Measurements from ENCODE around the gene CPNE7. TPM values are rescaled to one million over a fixed set of nuclear protein-coding genes. Genes with fewer than 3 reads are reported as not detected.

CPNE7 gene
- total and polyA plus RNA-seq, 9 of the 15 experiments (the other 6 are each of a cell fraction or from before 2014, with no cell fraction given): 0.30 to 73.4 (median 32.7) TPM

GRCh38 chr16:89601906-89602272 is 26.3 kb downstream of the CPNE7 start:
- no peak overlapping the region for H2AFZ ChIP-seq (ENCODE audit: low read depth, low read length)

GRCh38 chr16:89602273-89602951 is 26.9 kb downstream of the CPNE7 start:
- BruUV-seq (replicated peaks): no TSS peak
- H3K27ac ChIP-seq (ENCODE audit: extremely low read depth, low read depth, low read length): no peak overlapping the region
- no peak overlapping the region for H2AFZ ChIP-seq (ENCODE audit: low read depth, low read length)
- WGBS (ENCODE audit: insufficient coverage, low coverage, missing lambda C conversion rate): 6% methylated on average over 15 of the region's 22 CpGs
- in situ Hi-C loops (cut with MboI): no loop called here
- no peaks in the 10 kb centered on the region for H3K9me1 ChIP-seq (ENCODE audit: control insufficient read depth, insufficient read depth, low read length)
- ATAC-seq (peak; percentile 65), DNase-seq (ENCODE audit: extremely low read depth in 1 of 4, low spot score in 3 of 4) (peak; percentile 34 to 60 (median 43)), FAIRE-seq (no peak)
- CTCF ChIA-PET (ENCODE audit: low intra/inter-chr PET ratio): no interaction called here
- no peaks in the 10 kb centered on the region for H3K9me3 ChIP-seq (replicated peaks; ENCODE audit: control insufficient read depth, insufficient read depth, low read depth, low read length)
- no peaks in the 10 kb centered on the region for H3K79me2 ChIP-seq (ENCODE audit: control insufficient read depth, insufficient read depth, low read length)
- H4K20me1 ChIP-seq (replicated peaks; ENCODE audit: control insufficient read depth, insufficient read depth, low read length): 0 out of 2 replicates have a peak, but pooled peaks cover 5% of the 10 kb centered on the region
- no peaks in the 10 kb centered on the region for H3K27me3 ChIP-seq (ENCODE audit: control insufficient read depth in 2 of 2, insufficient read depth in 2 of 2, low read length in 2 of 2)
- intact Hi-C loops (cut with micrococcal nuclease): loop anchor here (5.0 kb wide), 1 partner anchor 35 kb away; no protein-coding TSS in a partner anchor
- POLR2A ChIA-PET: interaction anchor here (0.5 to 1.0 kb wide), 5 partner anchors 9 to 337 kb away, joined by 3 to 4 read pairs (median 3); no protein-coding TSS in a partner anchor
- H3K36me3 ChIP-seq (ENCODE audit: control insufficient read depth, insufficient read depth, low read length): no peaks in the 10 kb centered on the region
- no peak overlapping the region for H3K4me3 ChIP-seq
- 0 out of 2 replicates have a peak overlapping the region, but pooled peaks have one; percentile 1 for H3K4me2 ChIP-seq (ENCODE audit: insufficient read depth, low read length)
- peak overlapping the region in 1 of 2 experiments; percentile 23; a peak in 1 of 4 replicates for H3K9ac ChIP-seq (ENCODE audit: insufficient read depth in 1 of 2, low read depth in 2 of 2, low read length in 2 of 2)
- H3K4me1 ChIP-seq (replicated peaks in 1 of 2; ENCODE audit: control insufficient read depth in 2 of 2, insufficient read depth in 2 of 2, low read length in 2 of 2): peaks cover 3 to 52% of the 10 kb centered on the region in 2 experiments; a peak in 4 of 5 replicates
- TF ChIP-seq ADNP (tag; IDR thresholded peaks at IDR 0.05): no peak
- no peak for TF ChIP-seq TCF7 (IDR thresholded peaks at IDR 0.05; ENCODE audit: borderline replicate concordance)
- TF ChIP-seq ZNF12 (CRISPR knock-in tag; IDR thresholded peaks at IDR 0.05): 0 out of 2 replicates have a peak, but pooled peaks have one; percentile 33
- no peak for TF ChIP-seq RBM25 (IDR thresholded peaks at IDR 0.05; ENCODE audit: low read depth, low read length, severe bottlenecking)
- no peak for TF ChIP-seq NCOA6 (IDR thresholded peaks at IDR 0.05)
- no peak for TF ChIP-seq ZNF57 (CRISPR knock-in tag; IDR thresholded peaks at IDR 0.05)
- TF ChIP-seq DDX20 (tag; IDR thresholded peaks at IDR 0.05; ENCODE audit: low read depth): no peak
- no peak for TF ChIP-seq THAP12 (CRISPR knock-in tag; IDR thresholded peaks at IDR 0.05)

More at GRCh38 chr16:89601906-89602272, 26.3 kb downstream of the CPNE7 start:
- POLR2A ChIA-PET: interaction anchor here (0.6 to 1.0 kb wide), 3 partner anchors 10 to 218 kb away, joined by 3 to 4 read pairs (median 3); no protein-coding TSS in a partner anchor
- no peak for FAIRE-seq
- Histone ChIP-seq H3K4me3 (no peak overlapping the region), H3K27me3 (ENCODE audit: control insufficient read depth in 2 of 2, insufficient read depth in 2 of 2, low read length in 2 of 2) (no peaks in the 10 kb centered on the region), H4K20me1 (replicated peaks; ENCODE audit: control insufficient read depth, insufficient read depth, low read length) (0 out of 2 replicates have a peak, but pooled peaks cover 5% of the 10 kb centered on the region), H3K79me2 (ENCODE audit: control insufficient read depth, insufficient read depth, low read length) (no peaks in the 10 kb centered on the region), H3K9me1 (ENCODE audit: control insufficient read depth, insufficient read depth, low read length) (no peaks in the 10 kb centered on the region), H3K9me3 (replicated peaks; ENCODE audit: control insufficient read depth, insufficient read depth, low read depth, low read length) (no peaks in the 10 kb centered on the region), H3K9ac (ENCODE audit: insufficient read depth in 1 of 2, low read depth in 2 of 2, low read length in 2 of 2) (no peak overlapping the region), H3K4me1 (replicated peaks in 1 of 2; ENCODE audit: control insufficient read depth in 2 of 2, insufficient read depth in 2 of 2, low read length in 2 of 2) (peaks cover 0 to 55% of the 10 kb centered on the region in 2 experiments; a peak in 3 of 5 replicates), H3K36me3 (ENCODE audit: control insufficient read depth, insufficient read depth, low read length) (no peaks in the 10 kb centered on the region), H3K4me2 (ENCODE audit: insufficient read depth, low read length) (no peak overlapping the region), H3K27ac (ENCODE audit: extremely low read depth, low read depth, low read length) (no peak overlapping the region)
- in situ Hi-C loops (cut with MboI): no loop called here
- 30% methylated on average over 22 of the region's 22 CpGs for WGBS (ENCODE audit: insufficient coverage, low coverage, missing lambda C conversion rate)
- CTCF ChIA-PET (ENCODE audit: low intra/inter-chr PET ratio): no interaction called here
- intact Hi-C loops (cut with micrococcal nuclease): loop anchor here (5.0 kb wide), 1 partner anchor 35 kb away; no protein-coding TSS in a partner anchor
- TF ChIP-seq MAX (CRISPR knock-in tag; IDR thresholded peaks at IDR 0.05) (0 out of 2 replicates have a peak, but pooled peaks have one; percentile 6), SMAD4 (CRISPR knock-in tag; conservative IDR thresholded peaks at IDR 0.05) (no peak)
- DNase-seq (ENCODE audit: extremely low read depth in 1 of 4, low spot score in 3 of 4): no peak
- no TSS peak for BruUV-seq (replicated peaks)
- ATAC-seq: no peak

Measured in K562 (cell line).